H1 (cell line): Measurements from ENCODE around the gene HLF. TPM values are rescaled to one million over a fixed set of nuclear protein-coding genes. Genes with fewer than 3 reads are reported as not detected.

Experiments
- CBX5 ChIP-seq: fragments of 300-800, 300-1000 bp; sonication (generic); IDR thresholded peaks from 2 replicates; pipeline ENCODE4 v1.7.1; 2016; ENCODE audit warnings: antibody characterized with exemption, low read length, low read depth
- CREB1 ChIP-seq: IDR thresholded peaks from 2 replicates; pipeline ENCODE4 v1.6.1; 2012; ENCODE audit warnings: inconsistent platforms
- GTF2F1 ChIP-seq: IDR thresholded peaks from 2 replicates; pipeline ENCODE4 v1.6.1; 2012; ENCODE audit warnings: low read depth, low read length, improper control_type of control experiment, borderline replicate concordance
- SP1 ChIP-seq: IDR thresholded peaks from 2 replicates; pipeline ENCODE4 v1.6.1; 2011; ENCODE audit warnings: low read depth, low read length
- polyA plus RNA-seq, 7 experiments: library from polyadenylated mRNA; depleted of rRNA in 3 of 7; stranded (reverse) in 5 of 7; unstranded in 2 of 7; fragments of >200 nt in 5 of 7; fragments of 200-250 nt in 2 of 7; gene quantifications; 1 replicate in 5 of 7; 2 replicates in 1 of 7; 4 replicates in 1 of 7; pipeline versions ENCODE4 v1.2.1 to v1.2.3, GENCODE V29; 2011 to 2013; ENCODE audit warnings: missing spikeins in 2 of 7, mixed read lengths in 2 of 7
- total RNA-seq: library from RNA; stranded (reverse); fragmentation: NEBNext Ultra II Directional; extraction: Animal tissue kit (Norgen Biotek cat#: 25700); gene quantifications from 2 replicates; pipeline ENCODE4 v1.2.1, GENCODE V29; 2021

Gene HLF
- total and polyA plus RNA-seq, 2 of the 8 experiments (the other 6 are each of a cell fraction or from before 2014, with no cell fraction given) = 0.39 to 0.60 TPM

- TF ChIP-seq GTF2F1 (no peak), CREB1 (no peak), CBX5 (no peak), SP1 (no peak)
Measured at GRCh38 chr17:55245986-55246385, 18.8 kb upstream of the HLF start (continued).
